OCI-LY1 (cell line): ENCODE data around the gene CRACDL.

Experiments used
- H2AFZ ChIP-seq: fragments of 200-600 bp; sonication (generic), shearing (Covaris generic); 2 replicates; pipeline ENCODE4 v1.6.0; 2014; ENCODE audit warnings: antibody characterized with exemption, mild to moderate bottlenecking, low read length
- H3F3A ChIP-seq: fragments of 200-600 bp; sonication (generic), shearing (Covaris generic); 2 replicates; pipeline ENCODE4 v1.6.0; 2014; ENCODE audit warnings: mild to moderate bottlenecking, antibody characterized with exemption, low read length, moderate library complexity; ENCODE audit not compliant: insufficient read depth
- H3K27ac ChIP-seq: fragments of 200-600 bp; sonication (generic); 2 replicates; pipeline ENCODE4 v1.5.1; 2014; ENCODE audit warnings: low read length, mixed run types, mild to moderate bottlenecking, low read depth; ENCODE audit not compliant: poor library complexity, severe bottlenecking
- H3K27me3 ChIP-seq: fragments of 200-600 bp; sonication (generic); 2 replicates; pipeline ENCODE4 v1.6.0; 2014; ENCODE audit warnings: antibody characterized with exemption, mild to moderate bottlenecking, low read length, moderate library complexity; ENCODE audit not compliant: insufficient read depth
- H3K36me3 ChIP-seq: fragments of 200-600 bp; sonication (generic); 2 replicates; pipeline ENCODE4 v1.6.1; 2014; ENCODE audit warnings: mild to moderate bottlenecking, antibody characterized with exemption, low read length, moderate library complexity, mixed read lengths; ENCODE audit not compliant: insufficient read depth
- H3K4me1 ChIP-seq: fragments of 200-600 bp; sonication (generic); 2 replicates; pipeline ENCODE4 v1.5.1; 2014; ENCODE audit warnings: mild to moderate bottlenecking, low read length, moderate library complexity; ENCODE audit not compliant: insufficient read depth, severe bottlenecking
- H3K4me2 ChIP-seq: fragments of 200-600 bp; sonication (generic), shearing (Covaris generic); 2 replicates; pipeline ENCODE4 v1.6.1; 2014; ENCODE audit warnings: low read length
- H3K4me3 ChIP-seq: fragments of 200-600 bp; sonication (generic); 2 replicates; pipeline ENCODE4 v1.5.1; 2014; ENCODE audit warnings: low read length, low read depth, mild to moderate bottlenecking, mixed read lengths; ENCODE audit not compliant: poor library complexity, severe bottlenecking
- H3K79me2 ChIP-seq: fragments of 200-600 bp; shearing (Covaris generic); 2 replicates; pipeline ENCODE4 v1.6.1; 2016; ENCODE audit warnings: mixed run types, low read length, mixed read lengths; ENCODE audit not compliant: insufficient read depth
- H3K9ac ChIP-seq: fragments of 200-600 bp; sonication (generic), shearing (Covaris generic); 2 replicates; pipeline ENCODE4 v1.6.1; 2014; ENCODE audit warnings: mild to moderate bottlenecking, low read length, mixed read lengths
- H3K9me2 ChIP-seq: fragments of 200-600 bp; sonication (generic), shearing (Covaris generic); 2 replicates; pipeline ENCODE4 v1.6.1; 2014; ENCODE audit warnings: low read depth, mild to moderate bottlenecking, low read length, mixed read lengths
- H3K9me3 ChIP-seq: fragments of 200-600 bp; shearing (Covaris generic); 2 replicates; pipeline ENCODE4 v1.6.1; 2014; ENCODE audit warnings: low read length, mixed read lengths
- H4K20me1 ChIP-seq: fragments of 200-600 bp; sonication (generic), shearing (Covaris generic); 2 replicates; pipeline ENCODE4 v1.6.0; 2016; ENCODE audit warnings: mild to moderate bottlenecking, low read length; ENCODE audit not compliant: insufficient read depth
- EZH2 ChIP-seq: fragments of 200-600 bp; sonication (generic), shearing (Covaris generic); IDR thresholded peaks from 2 replicates; pipeline ENCODE4 v1.8.0; 2017; ENCODE audit warnings: borderline replicate concordance, mixed run types, mild to moderate bottlenecking, antibody characterized with exemption, low read length, moderate library complexity, mixed read lengths
- TF ChIP-seq, protein P1 (sequence below): fragments of 200-600 bp; sonication (generic), shearing (Covaris generic); IDR thresholded peaks from 2 replicates; pipeline ENCODE4 v1.5.1; 2017; ENCODE audit warnings: mild to moderate bottlenecking, antibody characterized with exemption, low read length, moderate library complexity, mixed read lengths

The CRACDL gene

DNA sequence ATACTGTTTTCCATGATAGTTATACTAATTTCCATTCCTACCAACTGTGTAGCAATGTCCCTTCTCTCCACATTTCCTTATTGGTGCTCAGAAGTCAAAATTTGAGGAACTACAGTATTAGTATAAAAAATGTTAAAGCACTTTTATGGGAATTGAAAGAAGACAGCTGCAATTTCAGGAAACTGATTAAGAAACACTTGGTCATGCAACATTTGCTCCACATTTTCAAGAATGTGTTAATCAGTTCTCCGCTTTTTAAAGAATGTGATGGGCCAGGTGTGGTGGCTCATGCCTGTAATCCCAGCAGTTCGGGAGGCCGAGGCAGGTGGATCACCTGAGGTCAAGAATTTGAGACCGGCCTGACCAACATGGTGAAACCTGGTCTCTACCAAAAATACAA is 171.5 kb downstream of the CRACDL start:
- TF ChIP-seq, protein P1, sequence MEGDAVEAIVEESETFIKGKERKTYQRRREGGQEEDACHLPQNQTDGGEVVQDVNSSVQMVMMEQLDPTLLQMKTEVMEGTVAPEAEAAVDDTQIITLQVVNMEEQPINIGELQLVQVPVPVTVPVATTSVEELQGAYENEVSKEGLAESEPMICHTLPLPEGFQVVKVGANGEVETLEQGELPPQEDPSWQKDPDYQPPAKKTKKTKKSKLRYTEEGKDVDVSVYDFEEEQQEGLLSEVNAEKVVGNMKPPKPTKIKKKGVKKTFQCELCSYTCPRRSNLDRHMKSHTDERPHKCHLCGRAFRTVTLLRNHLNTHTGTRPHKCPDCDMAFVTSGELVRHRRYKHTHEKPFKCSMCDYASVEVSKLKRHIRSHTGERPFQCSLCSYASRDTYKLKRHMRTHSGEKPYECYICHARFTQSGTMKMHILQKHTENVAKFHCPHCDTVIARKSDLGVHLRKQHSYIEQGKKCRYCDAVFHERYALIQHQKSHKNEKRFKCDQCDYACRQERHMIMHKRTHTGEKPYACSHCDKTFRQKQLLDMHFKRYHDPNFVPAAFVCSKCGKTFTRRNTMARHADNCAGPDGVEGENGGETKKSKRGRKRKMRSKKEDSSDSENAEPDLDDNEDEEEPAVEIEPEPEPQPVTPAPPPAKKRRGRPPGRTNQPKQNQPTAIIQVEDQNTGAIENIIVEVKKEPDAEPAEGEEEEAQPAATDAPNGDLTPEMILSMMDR = no peak
- TF ChIP-seq EZH2 = no peak
- peaks cover 2% of the 10 kb centered on the region for H3K4me1 ChIP-seq

GRCh38 chr2:98763209-98763951 is 172.6 kb downstream of the CRACDL start:
- H3K4me3 ChIP-seq = no peak overlapping the region
- TF ChIP-seq EZH2 = no peak
- TF ChIP-seq, protein P1 = no peak
- H3K4me1 ChIP-seq = peaks cover 14% of the 10 kb centered on the region
- H3K27me3 ChIP-seq = 0 out of 2 replicates have a peak, but pooled peaks cover 3% of the 10 kb centered on the region
- no peak overlapping the region for H2AFZ ChIP-seq
- no peaks in the 10 kb centered on the region for H4K20me1 ChIP-seq
- H3K9ac ChIP-seq = no peak overlapping the region
- no peaks in the 10 kb centered on the region for H3K79me2 ChIP-seq
- no peaks in the 10 kb centered on the region for H3K36me3 ChIP-seq
- no peaks in the 10 kb centered on the region for H3K9me2 ChIP-seq
- H3F3A ChIP-seq = no peaks in the 10 kb centered on the region
- H3K9me3 ChIP-seq = no peaks in the 10 kb centered on the region
- H3K4me2 ChIP-seq = no peak overlapping the region
- no peak overlapping the region for H3K27ac ChIP-seq

More for the DNA sequence above, 171.5 kb downstream of the CRACDL start:
- H3K27me3 ChIP-seq = 0 out of 2 replicates have a peak, but pooled peaks cover 3% of the 10 kb centered on the region
- H2AFZ ChIP-seq = no peak overlapping the region
- no peaks in the 10 kb centered on the region for H3F3A ChIP-seq
- H3K4me3 ChIP-seq = no peak overlapping the region
- H3K79me2 ChIP-seq = no peaks in the 10 kb centered on the region
- no peaks in the 10 kb centered on the region for H3K9me3 ChIP-seq
- no peak overlapping the region for H3K4me2 ChIP-seq
- H3K9ac ChIP-seq = no peak overlapping the region
- H4K20me1 ChIP-seq = no peaks in the 10 kb centered on the region
- no peaks in the 10 kb centered on the region for H3K9me2 ChIP-seq
- no peak overlapping the region for H3K27ac ChIP-seq
- no peaks in the 10 kb centered on the region for H3K36me3 ChIP-seq

DNA sequence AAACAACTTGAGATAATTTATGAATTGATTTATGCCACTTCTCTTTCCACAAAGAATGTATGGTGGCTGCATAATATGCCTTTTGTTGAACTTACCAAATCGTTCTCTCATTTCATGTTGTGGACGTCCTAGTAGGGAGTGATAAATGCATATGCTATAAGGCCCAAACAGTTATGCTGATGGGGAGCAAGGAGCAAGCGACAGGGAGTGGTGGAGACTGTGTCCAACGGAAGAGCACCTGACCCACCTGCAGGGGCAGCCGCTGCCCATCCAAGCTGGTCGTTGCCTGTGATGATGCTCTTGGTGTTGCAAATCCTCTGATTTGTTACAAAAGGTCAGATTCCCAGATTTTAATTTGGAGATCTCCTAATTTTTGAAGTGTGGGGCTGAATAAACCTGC is 174.1 kb downstream of the CRACDL start:
- TF ChIP-seq EZH2 = no peak
- TF ChIP-seq, protein P1 = no peak
- Histone ChIP-seq H3K9ac (no peak overlapping the region), H2AFZ (no peak overlapping the region), H3K4me1 (peaks cover 25% of the 10 kb centered on the region), H3K36me3 (no peaks in the 10 kb centered on the region), H3K27ac (no peak overlapping the region), H3K27me3 (0 out of 2 replicates have a peak, but pooled peaks cover 3% of the 10 kb centered on the region), H3K4me3 (no peak overlapping the region), H3K4me2 (no peak overlapping the region), H3F3A (no peaks in the 10 kb centered on the region), H3K79me2 (no peaks in the 10 kb centered on the region), H3K9me2 (no peaks in the 10 kb centered on the region), H3K9me3 (no peaks in the 10 kb centered on the region), H4K20me1 (no peaks in the 10 kb centered on the region)
